Stimulated activated CD4-positive, alpha-beta T cell treated with anti-CD3 and anti-CD28 coated beads, Interleukin-4, amount 100 ng/mL, for 24 hours (primary cell): ENCODE data around the gene CXCR5.

Experiments used
- DNase-seq: peaks from one replicate; pipeline ENCODE4 v3.0.0-alpha.2; 2020

Gene CXCR5

GRCh38 chr11:118914178-118914918 lies 30.7 kb downstream of the CXCR5 start:
- peak; percentile 63 for DNase-seq

GRCh38 chr11:118914987-118915386 lies 31.3 kb downstream of the CXCR5 start:
- no peak for DNase-seq

GRCh38 chr11:118915396-118915795 lies 31.7 kb downstream of the CXCR5 start:
- no peak for DNase-seq

- no peak for DNase-seq
Observed at GRCh38 chr11:118915941-118916841, 32.5 kb downstream of the CXCR5 start.

- no peak for DNase-seq
Observed at GRCh38 chr11:118916842-118917388, 33.2 kb downstream of the CXCR5 start.

- peak; percentile 58 for DNase-seq
Observed at GRCh38 chr11:118917481-118918127, 33.9 kb downstream of the CXCR5 start.

- no peak for DNase-seq
Observed at GRCh38 chr11:118918128-118918685, 34.5 kb downstream of the CXCR5 start.

GRCh38 chr11:118918686-118919280 lies 35.1 kb downstream of the CXCR5 start:
- no peak for DNase-seq

- no peak for DNase-seq
Observed at GRCh38 chr11:118921121-118921928, 37.6 kb downstream of the CXCR5 start.

- DNase-seq, result no peak
Observed at GRCh38 chr11:118921929-118922744, 38.4 kb downstream of the CXCR5 start.

- DNase-seq, result no peak
Observed at GRCh38 chr11:118922745-118923627, 39.3 kb downstream of the CXCR5 start.

- no peak for DNase-seq
Observed at GRCh38 chr11:118923721-118924587, 40.3 kb downstream of the CXCR5 start.

- peak; percentile 54 for DNase-seq
Observed at GRCh38 chr11:118924591-118925585, 41.2 kb downstream of the CXCR5 start.

- no peak for DNase-seq
Observed at GRCh38 chr11:118927554-118928100, 43.9 kb downstream of the CXCR5 start.

GRCh38 chr11:118928101-118928869 lies 44.6 kb downstream of the CXCR5 start:
- peak; percentile 94 for DNase-seq

GRCh38 chr11:118928870-118929500 lies 45.3 kb downstream of the CXCR5 start:
- DNase-seq, result peak; percentile 58
